ENCODE results near the gene YJEFN3. TPM values are rescaled to one million over a fixed set of nuclear protein-coding genes. Genes with fewer than 3 reads are reported as not detected.

YJEFN3 gene
- total RNA-seq, 2 experiments from 2014 or later = 7.4 to 9.9 TPM

DNA sequence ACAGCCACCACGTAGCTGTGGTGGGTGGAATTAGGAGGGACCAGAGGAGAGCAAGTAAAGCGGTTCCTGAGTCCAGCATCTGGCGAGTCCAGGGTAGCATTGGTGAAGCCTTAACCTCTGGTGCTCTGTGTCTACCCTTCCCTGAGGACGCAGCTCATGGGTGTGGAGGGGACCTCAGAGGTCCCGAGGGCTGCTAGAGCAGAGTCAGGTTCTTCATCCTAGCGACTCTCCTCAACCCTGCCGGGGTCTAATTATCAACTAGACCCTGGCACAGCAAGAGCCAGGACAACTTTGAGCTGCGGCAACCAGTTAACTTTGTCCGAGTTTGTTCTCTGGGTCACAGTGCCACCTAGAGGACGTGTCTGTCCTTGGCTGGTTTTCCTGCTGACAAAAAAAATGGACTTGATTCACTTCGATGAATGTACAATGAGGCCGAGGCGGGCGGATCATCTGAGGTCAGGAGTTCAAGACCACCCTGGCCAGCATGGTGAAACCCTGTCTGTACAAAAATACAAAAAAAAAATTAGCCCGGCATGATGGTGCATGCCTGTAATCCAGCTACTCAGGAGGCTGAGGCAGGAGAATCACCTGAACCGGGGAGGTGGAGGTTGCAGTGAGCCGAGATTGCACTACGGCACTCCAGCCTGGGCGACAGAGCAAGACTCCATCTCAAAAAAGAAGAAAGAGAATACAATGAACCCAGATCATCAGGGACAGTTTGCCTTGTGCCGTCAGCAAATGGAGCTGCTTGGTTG is 38.3 kb upstream of the YJEFN3 start:
- peaks cover 19% of the 10 kb centered on the region for H3K36me3 Mint-ChIP-seq
- DNase-seq = peak; percentile 89
- CTCF ChIA-PET = interaction anchor here (0.7 to 5.9 kb wide), 44 partner anchors 14 to 901 kb away, joined by 3 to 145 read pairs (median 6); partner anchors contain the start of genes BORCS8, GATAD2A, NDUFA13 and RFXANK
- H3K4me3 Mint-ChIP-seq = no peak overlapping the region
- no peaks in the 10 kb centered on the region for H3K9me3 Mint-ChIP-seq (ENCODE audit: low read depth)
- ATAC-seq = peak; percentile 16
- H3K27me3 Mint-ChIP-seq = no peaks in the 10 kb centered on the region
- H3K27ac Mint-ChIP-seq = peak overlapping the region; percentile 95
- peaks cover 39% of the 10 kb centered on the region for H3K4me1 Mint-ChIP-seq

DNA sequence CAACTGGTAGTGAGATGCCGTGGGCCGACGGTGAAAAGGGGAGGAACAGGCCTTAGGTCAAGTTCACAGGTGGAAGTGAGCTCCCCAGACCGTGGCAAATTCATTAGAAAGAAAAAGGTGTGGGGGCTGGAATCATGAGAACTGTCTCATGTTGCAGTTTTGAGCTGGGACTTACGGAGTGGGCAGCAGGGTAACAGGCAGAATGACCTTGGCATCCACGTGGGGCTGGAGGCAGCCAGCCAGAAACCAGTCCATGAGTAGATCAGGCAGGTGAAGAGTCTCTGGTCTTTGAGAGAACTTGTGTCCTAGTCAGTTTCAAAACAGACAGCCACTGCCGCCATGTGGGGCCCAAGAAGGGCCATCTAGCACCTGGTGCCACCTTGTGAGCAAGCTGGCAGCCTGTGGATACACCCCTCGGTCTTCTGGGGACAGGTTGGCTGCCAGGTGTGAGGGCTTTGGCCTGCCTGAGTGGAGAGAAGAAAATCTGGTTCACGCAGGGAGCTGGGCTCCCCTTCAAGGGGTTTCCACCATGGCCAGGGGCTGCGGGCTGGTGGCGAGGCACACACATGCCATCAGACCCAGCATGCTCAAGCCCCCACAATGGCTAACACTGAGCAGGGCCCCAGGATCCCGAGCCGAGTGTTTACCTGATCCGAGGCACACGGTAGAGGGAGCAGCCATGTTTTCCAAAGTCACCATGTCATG is 37.2 kb upstream of the YJEFN3 start:
- no peaks in the 10 kb centered on the region for H3K9me3 Mint-ChIP-seq (ENCODE audit: low read depth)
- peaks cover 38% of the 10 kb centered on the region for H3K4me1 Mint-ChIP-seq
- no peaks in the 10 kb centered on the region for H3K27me3 Mint-ChIP-seq
- H3K36me3 Mint-ChIP-seq = peaks cover 27% of the 10 kb centered on the region
- ATAC-seq = no peak
- no peak for DNase-seq
- CTCF ChIA-PET = interaction anchor here (0.9 to 5.9 kb wide), 26 partner anchors 15 to 346 kb away, joined by 3 to 145 read pairs (median 10); partner anchors contain the start of gene GATAD2A
- H3K27ac Mint-ChIP-seq = no peak overlapping the region
- no peak overlapping the region for H3K4me3 Mint-ChIP-seq

DNA sequence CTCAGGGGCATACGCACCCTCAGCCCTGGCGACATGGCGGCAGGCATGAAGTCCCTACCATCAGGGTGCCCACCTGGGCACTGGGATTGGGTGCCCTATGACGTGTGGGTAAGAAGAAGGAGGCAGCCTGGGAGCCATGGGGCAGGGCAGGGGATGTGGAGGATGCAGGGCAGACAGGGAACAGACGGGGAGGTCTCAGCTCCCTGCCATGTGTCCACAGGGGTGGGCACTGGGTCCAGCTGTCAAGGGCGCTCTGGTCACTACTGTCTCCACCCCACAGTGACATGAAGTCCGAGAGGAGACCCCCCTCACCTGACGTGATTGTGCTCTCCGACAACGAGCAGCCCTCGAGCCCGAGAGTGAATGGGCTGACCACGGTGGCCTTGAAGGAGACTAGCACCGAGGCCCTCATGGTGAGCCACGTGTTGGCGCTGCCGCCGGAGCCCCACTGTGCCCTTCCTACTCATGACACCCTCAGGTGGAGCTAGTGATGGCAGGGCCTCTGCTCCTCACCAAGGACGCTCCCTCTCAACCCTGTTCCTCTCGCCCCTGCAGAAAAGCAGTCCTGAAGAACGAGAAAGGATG is 36.6 kb upstream of the YJEFN3 start:
- no peak for ATAC-seq
- Mint-ChIP-seq H3K27ac (no peak overlapping the region), H3K36me3 (peaks cover 31% of the 10 kb centered on the region), H3K4me3 (no peak overlapping the region), H3K27me3 (no peaks in the 10 kb centered on the region), H3K9me3 (ENCODE audit: low read depth) (no peaks in the 10 kb centered on the region), H3K4me1 (peaks cover 35% of the 10 kb centered on the region)
- no peak for DNase-seq
- CTCF ChIA-PET = interaction anchor here (0.6 to 5.9 kb wide), 8 partner anchors 34 to 318 kb away, joined by 3 to 145 read pairs (median 8); partner anchors contain the start of gene GATAD2A

DNA sequence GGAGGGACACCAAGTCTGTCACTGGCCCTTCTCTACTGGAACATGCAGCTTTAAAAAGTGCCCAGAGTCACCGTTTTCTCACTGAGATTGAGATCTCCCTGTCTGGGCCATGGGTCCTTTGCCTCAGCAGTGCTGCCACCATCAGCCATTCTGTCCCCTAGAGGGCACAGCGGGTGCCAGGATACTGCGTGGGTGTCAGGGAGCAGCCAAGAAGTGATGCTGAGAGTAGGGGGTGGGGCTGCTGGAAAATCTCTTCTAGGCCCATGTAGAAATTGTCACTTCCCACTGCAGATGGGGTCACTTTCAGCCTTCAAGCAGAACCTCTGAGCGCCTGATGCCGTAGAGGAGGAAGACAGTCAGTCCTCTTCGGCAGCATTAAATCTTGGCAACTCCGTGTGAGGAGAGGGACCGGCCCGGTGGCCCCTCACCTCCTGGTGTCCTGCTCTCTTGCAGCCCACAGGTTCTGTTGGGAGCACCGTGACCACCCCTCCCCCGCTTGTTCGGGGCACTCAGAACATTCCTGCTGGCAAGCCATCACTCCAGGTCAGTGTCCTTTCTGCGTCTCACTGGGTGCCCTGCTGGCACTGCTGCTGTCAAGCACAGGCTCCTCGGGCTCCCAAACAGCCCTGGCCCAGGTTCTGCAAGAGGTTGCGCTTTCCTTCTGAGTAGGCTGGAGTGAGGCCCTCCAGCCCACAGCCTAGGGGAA is 34.7 kb upstream of the YJEFN3 start:
- Mint-ChIP-seq H3K4me3 (no peak overlapping the region), H3K36me3 (peaks cover 37% of the 10 kb centered on the region), H3K9me3 (ENCODE audit: low read depth) (no peaks in the 10 kb centered on the region), H3K4me1 (peaks cover 18% of the 10 kb centered on the region), H3K27me3 (no peaks in the 10 kb centered on the region), H3K27ac (peak overlapping the region; percentile 46)
- CTCF ChIA-PET = interaction anchor here (2.0 kb wide), 1 partner anchor 121 kb away, joined by 7 read pairs; no protein-coding TSS in a partner anchor
- DNase-seq = no peak
- no peak for ATAC-seq

- Mint-ChIP-seq H3K4me3 (no peak overlapping the region), H3K4me1 (peaks cover 2% of the 10 kb centered on the region), H3K27me3 (no peaks in the 10 kb centered on the region), H3K27ac (no peak overlapping the region), H3K9me3 (ENCODE audit: low read depth) (no peaks in the 10 kb centered on the region), H3K36me3 (peaks cover 34% of the 10 kb centered on the region)
- DNase-seq = no peak
- no peak for ATAC-seq
- CTCF ChIA-PET = no interaction called here
Measured at GRCh38 chr19:19495614-19496603, 32.8 kb upstream of the YJEFN3 start.

DNA sequence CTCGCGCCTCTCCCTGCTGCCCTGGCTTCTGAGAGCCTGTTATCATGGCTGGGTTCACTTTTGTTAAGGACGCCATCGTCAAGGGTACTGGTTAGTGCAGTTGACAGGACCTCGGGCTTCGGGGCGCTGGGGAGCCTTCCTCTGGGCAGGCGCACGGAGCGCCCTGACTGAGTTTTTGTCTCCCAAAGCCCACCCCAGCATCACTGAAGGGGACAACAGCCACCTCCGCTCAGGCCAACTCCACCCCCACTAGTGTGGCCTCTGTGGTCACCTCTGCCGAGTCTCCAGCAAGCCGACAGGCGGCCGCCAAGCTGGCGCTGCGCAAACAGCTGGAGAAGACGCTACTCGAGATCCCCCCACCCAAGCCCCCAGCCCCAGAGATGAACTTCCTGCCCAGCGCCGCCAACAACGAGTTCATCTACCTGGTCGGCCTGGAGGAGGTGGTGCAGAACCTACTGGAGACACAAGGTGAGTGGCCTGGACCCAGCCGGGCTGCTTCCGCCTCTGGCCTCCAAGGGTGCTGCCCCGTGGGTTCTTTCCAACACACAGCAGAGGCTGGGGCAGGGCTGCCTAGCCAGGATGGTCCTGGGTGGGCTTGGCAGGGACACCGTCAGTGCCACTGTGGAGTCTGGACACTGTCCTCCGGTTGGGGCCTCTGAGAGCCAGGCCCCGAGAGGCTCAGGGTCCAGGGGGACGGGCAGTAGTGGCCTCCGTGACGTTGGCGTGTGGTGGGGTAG is 30.3 kb upstream of the YJEFN3 start:
- Mint-ChIP-seq H3K27me3 (no peaks in the 10 kb centered on the region), H3K27ac (no peak overlapping the region), H3K4me1 (peaks cover 2% of the 10 kb centered on the region), H3K36me3 (peaks cover 50% of the 10 kb centered on the region), H3K9me3 (ENCODE audit: low read depth) (no peaks in the 10 kb centered on the region), H3K4me3 (no peak overlapping the region)
- CTCF ChIA-PET = no interaction called here
- ATAC-seq (no peak), DNase-seq (no peak)

DNA sequence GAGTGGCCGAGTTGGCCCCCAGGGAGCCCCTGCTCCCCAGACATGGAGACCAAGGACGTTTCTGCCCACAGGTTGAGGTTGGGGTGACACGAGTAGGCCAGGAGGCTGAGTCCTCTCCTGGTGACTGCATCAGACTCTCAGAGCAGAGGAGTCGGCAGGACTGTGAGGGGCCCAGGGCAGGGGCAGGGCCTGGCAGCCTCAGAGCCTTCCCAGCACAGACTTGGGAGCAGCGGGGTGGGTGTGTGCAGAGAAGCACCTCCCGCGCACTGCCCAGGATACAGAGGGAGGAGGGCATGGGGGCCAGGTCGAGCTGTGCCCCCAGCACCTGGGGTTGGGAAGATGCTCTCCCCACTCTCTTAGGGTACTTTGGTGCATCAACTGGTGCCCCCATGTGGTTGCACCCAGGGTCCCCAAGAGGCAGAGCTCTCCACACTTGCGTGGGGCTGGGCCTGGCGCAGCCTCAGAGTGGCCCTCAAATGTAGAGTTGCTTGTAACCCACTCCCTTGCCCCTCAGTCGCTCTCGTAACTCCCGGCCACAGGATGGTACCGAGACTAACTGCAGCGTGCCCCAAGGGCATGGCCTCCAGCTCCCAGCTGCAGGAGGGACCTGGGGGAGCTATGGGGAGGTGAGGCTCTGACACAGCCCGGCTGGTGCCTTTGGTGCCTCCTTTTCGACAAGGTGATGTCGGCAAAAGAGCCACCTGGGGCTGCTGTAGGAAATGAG is 29.3 kb upstream of the YJEFN3 start:
- Mint-ChIP-seq H3K27ac (no peak overlapping the region), H3K27me3 (no peaks in the 10 kb centered on the region), H3K4me3 (no peak overlapping the region), H3K36me3 (peaks cover 46% of the 10 kb centered on the region), H3K9me3 (ENCODE audit: low read depth) (no peaks in the 10 kb centered on the region), H3K4me1 (peaks cover 2% of the 10 kb centered on the region)
- CTCF ChIA-PET = no interaction called here
- no peak for DNase-seq
- ATAC-seq = no peak

DNA sequence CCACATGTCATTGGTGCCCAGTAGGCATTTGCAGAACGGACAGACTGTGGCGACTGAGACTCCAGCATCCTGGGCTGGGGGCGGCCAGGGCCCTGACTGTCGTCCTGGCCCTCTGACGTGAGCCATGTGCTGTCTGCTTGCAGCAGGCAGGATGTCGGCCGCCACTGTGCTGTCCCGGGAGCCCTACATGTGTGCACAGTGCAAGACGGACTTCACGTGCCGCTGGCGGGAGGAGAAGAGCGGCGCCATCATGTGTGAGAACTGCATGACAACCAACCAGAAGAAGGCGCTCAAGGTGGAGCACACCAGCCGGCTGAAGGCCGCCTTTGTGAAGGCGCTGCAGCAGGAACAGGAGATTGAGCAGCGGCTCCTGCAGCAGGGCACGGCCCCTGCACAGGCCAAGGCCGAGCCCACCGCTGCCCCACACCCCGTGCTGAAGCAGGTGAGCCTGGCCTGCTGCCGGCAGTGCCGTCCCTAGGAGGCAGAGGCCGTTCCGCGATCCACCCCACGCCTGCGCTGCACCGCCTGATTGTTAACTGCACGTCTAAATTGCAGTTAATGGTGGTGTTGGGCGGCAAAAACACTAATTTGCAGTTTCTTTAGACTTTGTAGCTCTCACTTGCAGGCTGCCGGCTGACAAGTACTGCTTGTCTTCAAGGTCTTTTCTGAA is 27.6 kb upstream of the YJEFN3 start:
- H3K4me1 Mint-ChIP-seq = peaks cover 2% of the 10 kb centered on the region
- ATAC-seq = no peak
- CTCF ChIA-PET = interaction anchor here (0.7 kb wide), 1 partner anchor 194 kb away, joined by 6 read pairs; no protein-coding TSS in a partner anchor
- H3K4me3 Mint-ChIP-seq = no peak overlapping the region
- H3K27ac Mint-ChIP-seq = no peak overlapping the region
- H3K36me3 Mint-ChIP-seq = peaks cover 38% of the 10 kb centered on the region
- no peak for DNase-seq
- H3K9me3 Mint-ChIP-seq (ENCODE audit: low read depth) = no peaks in the 10 kb centered on the region
- no peaks in the 10 kb centered on the region for H3K27me3 Mint-ChIP-seq

- peaks cover 1% of the 10 kb centered on the region for H3K4me1 Mint-ChIP-seq
- H3K9me3 Mint-ChIP-seq (ENCODE audit: low read depth) = no peaks in the 10 kb centered on the region
- DNase-seq = no peak
- no peak overlapping the region for H3K4me3 Mint-ChIP-seq
- CTCF ChIA-PET = no interaction called here
- no peak for ATAC-seq
- H3K36me3 Mint-ChIP-seq = peaks cover 38% of the 10 kb centered on the region
- H3K27ac Mint-ChIP-seq = no peak overlapping the region
- no peaks in the 10 kb centered on the region for H3K27me3 Mint-ChIP-seq
Measured at GRCh38 chr19:19501798-19502197, 26.9 kb upstream of the YJEFN3 start.

GRCh38 chr19:19502281-19502680 is 26.4 kb upstream of the YJEFN3 start:
- H3K36me3 Mint-ChIP-seq = peaks cover 39% of the 10 kb centered on the region
- H3K27ac Mint-ChIP-seq = no peak overlapping the region
- no peaks in the 10 kb centered on the region for H3K9me3 Mint-ChIP-seq (ENCODE audit: low read depth)
- ATAC-seq (no peak), DNase-seq (no peak)
- no peaks in the 10 kb centered on the region for H3K27me3 Mint-ChIP-seq
- CTCF ChIA-PET = no interaction called here
- H3K4me3 Mint-ChIP-seq = no peak overlapping the region
- no peaks in the 10 kb centered on the region for H3K4me1 Mint-ChIP-seq
